Cardiac septum (tissue), 1 donor: ENCODE measurements around the gene FBXO3. TPM values are rescaled to one million over a fixed set of nuclear protein-coding genes. Genes with fewer than 3 reads are reported as not detected.

Source experiments
- DNase-seq: peaks from one replicate; pipeline ENCODE4 v3.0.0-alpha.2; 2020; ENCODE audit warnings: low spot score
- intact Hi-C: fragments of 100-400 bp; cut with DNase I; formaldehyde crosslinking; loops from one replicate; pipeline ENCODE4 v1.14.0; 2022
- total RNA-seq: library from RNA; stranded (reverse); fragmentation: NEBNext Ultra II Directional; extraction: Animal tissue kit (Norgen Biotek cat#: 25700); gene quantifications from one replicate; pipeline ENCODE4 v1.2.1, GENCODE V29; 2021
- donor health status: DM: no; HTN: no; CAD: no.

FBXO3 gene
- total RNA-seq, 1 donor from 2014 or later = 46.1 TPM

- DNase-seq = no peak
- intact Hi-C loops = no loop called here
Observed at GRCh38 chr11:33694346-33695050, 79.8 kb downstream of the FBXO3 start.

DNA sequence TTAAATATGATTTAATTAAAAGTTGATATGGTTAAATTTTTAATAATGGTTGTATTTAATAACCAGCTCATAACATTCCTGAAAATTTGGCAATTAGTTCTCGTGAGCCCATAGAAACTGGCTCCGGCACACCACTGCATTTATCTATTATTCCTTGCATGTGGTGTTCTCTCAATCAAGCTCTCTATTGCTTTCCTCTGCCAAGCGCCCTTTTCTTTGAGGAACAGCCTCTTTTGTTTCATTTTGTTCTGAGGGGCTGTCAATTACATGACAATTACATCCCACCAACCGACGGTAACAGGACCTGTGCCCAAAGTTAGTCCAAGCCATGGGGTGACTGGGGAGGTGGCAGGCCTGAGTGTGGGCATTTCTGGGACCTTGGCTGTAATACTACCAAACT is 81.8 kb downstream of the FBXO3 start:
- intact Hi-C loops = no loop called here
- no peak for DNase-seq

- no peak for DNase-seq
- intact Hi-C loops = no loop called here
Observed at GRCh38 chr11:33692013-33692504, 82.3 kb downstream of the FBXO3 start.

GRCh38 chr11:33691066-33691864 is 83.1 kb downstream of the FBXO3 start:
- DNase-seq = no peak
- intact Hi-C loops = loop anchor here (2.0 kb wide), 1 partner anchor 44 kb away; no protein-coding TSS in a partner anchor

Other genes with a start within 250 kb of the FBXO3 start
- gene C11orf91, start 73.7 kb downstream of the FBXO3 start, total RNA-seq = 1.4 TPM
- 932 TPM for gene CD59, start 38.1 kb downstream of the FBXO3 start, total RNA-seq
- 10.9 TPM for gene LMO2, start 117.6 kb upstream of the FBXO3 start, total RNA-seq